Mesenchymal stem cell (in vitro differentiated cells and primary cell): ENCODE data around the gene PPIH.
A peak's percentile ranks its signal among the peaks of the same experiment; 100 is the strongest.
"Not testable (repeated sequence)": the region's sequence is repeated elsewhere in the genome, so short reads cannot be mapped to it uniquely, and the experiment has no call there.

Experiments
- DNase-seq: peaks from one replicate; pipeline ENCODE4 v3.0.0-alpha.2; 2013
- H2AFZ ChIP-seq: one replicate; pipeline ENCODE4 v1.6.1; 2013; ENCODE audit warnings: low read depth, mild to moderate bottlenecking, control low read depth, inconsistent platforms, low read length, moderate library complexity
- H2AK5ac ChIP-seq: 2 replicates; pipeline ENCODE4 v1.6.1; 2013; ENCODE audit warnings: low read length, moderate library complexity, mild to moderate bottlenecking, inconsistent platforms; ENCODE audit not compliant: severe bottlenecking
- H2BK120ac ChIP-seq: one replicate; pipeline ENCODE4 v1.6.1; 2013; ENCODE audit warnings: low read depth, mild to moderate bottlenecking, inconsistent platforms, low read length, moderate library complexity
- H2BK12ac ChIP-seq, 2 experiments: one replicate each; pipeline ENCODE4 v1.6.1; 2013; ENCODE audit warnings: inconsistent platforms in 2 of 2, low read length in 2 of 2, mild to moderate bottlenecking in 2 of 2, moderate library complexity in 2 of 2, control low read depth in 1 of 2
- H2BK15ac ChIP-seq: one replicate; pipeline ENCODE4 v1.6.1; 2013; ENCODE audit warnings: mild to moderate bottlenecking, low read depth, inconsistent platforms; ENCODE audit not compliant: poor library complexity, severe bottlenecking
- H2BK5ac ChIP-seq: 2 replicates; pipeline ENCODE4 v1.6.1; 2013; ENCODE audit warnings: low read depth, mild to moderate bottlenecking, low read length, control low read depth, inconsistent platforms; ENCODE audit not compliant: poor library complexity, severe bottlenecking
- H3K14ac ChIP-seq, 2 experiments: one replicate each; pipeline ENCODE4 v1.6.1; 2013; ENCODE audit warnings: inconsistent platforms in 2 of 2, low read length in 2 of 2, control low read depth in 1 of 2, mild to moderate bottlenecking in 1 of 2, moderate library complexity in 1 of 2
- H3K18ac ChIP-seq, 2 experiments: one replicate each; pipeline ENCODE4 v1.6.1; 2013; ENCODE audit warnings: inconsistent platforms in 2 of 2, low read length in 2 of 2, control low read depth in 1 of 2, low read depth in 1 of 2, mild to moderate bottlenecking in 1 of 2
- H3K23ac ChIP-seq, 2 experiments: one replicate each; pipeline ENCODE4 v1.6.1; 2013; ENCODE audit warnings: inconsistent platforms in 2 of 2, low read length in 2 of 2, mild to moderate bottlenecking in 2 of 2, moderate library complexity in 2 of 2, control low read depth in 1 of 2
- H3K27ac ChIP-seq: 2 replicates; pipeline ENCODE4 v1.5.1; 2013; ENCODE audit warnings: mild to moderate bottlenecking, moderate library complexity, low read length, control low read depth, inconsistent platforms; ENCODE audit not compliant: poor library complexity, severe bottlenecking
- H3K27me3 ChIP-seq, 2 experiments: 2 replicates each; pipeline versions ENCODE4 v1.6.1 to v1.7.0; 2013; ENCODE audit warnings: low read length in 2 of 2, mild to moderate bottlenecking in 2 of 2, moderate library complexity in 2 of 2, control low read depth in 1 of 2, inconsistent platforms in 1 of 2; ENCODE audit not compliant: control insufficient read depth in 1 of 2, insufficient read depth in 1 of 2
- H3K36me3 ChIP-seq, 2 experiments: 2 replicates each; pipeline versions ENCODE4 v1.6.1 to v1.7.0; 2013; ENCODE audit warnings: low read length in 2 of 2, control low read depth in 1 of 2, inconsistent platforms in 1 of 2, low read depth in 1 of 2, mild to moderate bottlenecking in 1 of 2; ENCODE audit not compliant: insufficient read depth in 2 of 2, control insufficient read depth in 1 of 2
- H3K4ac ChIP-seq, 2 experiments: one replicate each; pipeline ENCODE4 v1.6.1; 2013; ENCODE audit warnings: inconsistent platforms in 2 of 2, low read length in 2 of 2, mild to moderate bottlenecking in 2 of 2, moderate library complexity in 2 of 2, control low read depth in 1 of 2, low read depth in 1 of 2
- H3K4me1 ChIP-seq: 2 replicates; pipeline ENCODE4 v1.6.1; 2013; ENCODE audit warnings: low read depth, low read length, control low read depth; ENCODE audit not compliant: control insufficient read depth, insufficient read depth
- H3K4me2 ChIP-seq: 2 replicates; pipeline ENCODE4 v1.6.1; 2013; ENCODE audit warnings: low read length, mild to moderate bottlenecking, inconsistent platforms; ENCODE audit not compliant: poor library complexity, severe bottlenecking
- H3K4me3 ChIP-seq, 2 experiments: 2 replicates each; pipeline versions ENCODE4 v1.5.1 to v1.7.0; 2013; ENCODE audit warnings: low read length in 2 of 2, mild to moderate bottlenecking in 2 of 2, control low read depth in 1 of 2, low read depth in 1 of 2; ENCODE audit not compliant: insufficient read depth in 1 of 2
- H3K79me1 ChIP-seq: replicated peaks from 2 replicates; pipeline ENCODE4 v1.6.1; 2013; ENCODE audit warnings: mild to moderate bottlenecking, control low read depth, low read length, inconsistent platforms; ENCODE audit not compliant: poor library complexity, severe bottlenecking
- H3K9ac ChIP-seq: 2 replicates; pipeline ENCODE4 v1.7.0; 2013; ENCODE audit warnings: mild to moderate bottlenecking, low read length, moderate library complexity
- H3K9me3 ChIP-seq: 2 replicates; pipeline ENCODE4 v1.7.0; 2013; ENCODE audit warnings: mild to moderate bottlenecking, low read length; ENCODE audit not compliant: control insufficient read depth
- H4K8ac ChIP-seq: one replicate; pipeline ENCODE4 v1.6.1; 2013; ENCODE audit warnings: inconsistent platforms, mild to moderate bottlenecking, low read length, moderate library complexity
- H4K91ac ChIP-seq: one replicate; pipeline ENCODE4 v1.6.1; 2013; ENCODE audit warnings: mild to moderate bottlenecking, low read length, inconsistent platforms
- WGBS: methylation state at CpG from one replicate; pipeline ENCODE4 v1.1.7; 2013; ENCODE audit warnings: mixed read lengths; 5-methylcytosine and 5-hydroxymethylcytosine counted together

The PPIH gene

DNA sequence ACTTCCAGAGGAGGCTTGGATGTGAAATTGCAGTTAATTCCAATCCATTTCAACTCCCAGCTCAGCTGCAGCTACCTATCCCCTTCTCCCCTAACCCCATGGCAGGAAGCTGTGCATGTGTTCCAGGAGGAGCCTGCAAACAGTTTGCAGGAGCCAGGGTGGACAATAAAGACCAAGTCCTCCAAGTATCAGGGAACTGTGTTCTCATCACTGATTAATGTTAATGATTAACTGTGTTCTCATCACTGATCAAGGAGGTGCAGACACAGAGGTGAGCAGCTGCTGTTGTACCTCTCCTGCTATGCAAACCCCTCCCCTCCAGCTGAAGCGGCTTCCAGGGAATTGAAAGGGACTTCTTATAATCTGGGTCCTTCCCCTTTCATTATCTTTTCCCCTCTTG, 62.6 kb downstream of the PPIH start:
- no peak overlapping the region for H3K18ac ChIP-seq
- no peak overlapping the region for H2AK5ac ChIP-seq
- H3K4me1 ChIP-seq: peaks cover 6% of the 10 kb centered on the region
- no peak overlapping the region for H3K4me3 ChIP-seq
- H3K9ac ChIP-seq: no peak overlapping the region
- H3K27ac ChIP-seq: peak overlapping the region; percentile 12
- no peaks in the 10 kb centered on the region for H3K9me3 ChIP-seq
- no peak overlapping the region for H2AFZ ChIP-seq
- no peak overlapping the region for H2BK12ac ChIP-seq
- no peak overlapping the region for H2BK120ac ChIP-seq
- H3K23ac ChIP-seq: no peak overlapping the region
- H3K4me2 ChIP-seq: no peak overlapping the region
- no peak overlapping the region for H3K14ac ChIP-seq
- peaks cover 9 to 10% of the 10 kb centered on the region in 2 experiments for H3K36me3 ChIP-seq
- no peak overlapping the region for H4K8ac ChIP-seq
- H3K79me1 ChIP-seq: peaks cover 16% of the 10 kb centered on the region
- H3K27me3 ChIP-seq: no peaks in the 10 kb centered on the region
- H4K91ac ChIP-seq: no peak overlapping the region
- WGBS: 79% methylated on average over 1 of the region's 1 CpG
- no peak overlapping the region for H2BK5ac ChIP-seq
- H3K4ac ChIP-seq: no peak overlapping the region
- H2BK15ac ChIP-seq: no peak overlapping the region
- no peak for DNase-seq

DNA sequence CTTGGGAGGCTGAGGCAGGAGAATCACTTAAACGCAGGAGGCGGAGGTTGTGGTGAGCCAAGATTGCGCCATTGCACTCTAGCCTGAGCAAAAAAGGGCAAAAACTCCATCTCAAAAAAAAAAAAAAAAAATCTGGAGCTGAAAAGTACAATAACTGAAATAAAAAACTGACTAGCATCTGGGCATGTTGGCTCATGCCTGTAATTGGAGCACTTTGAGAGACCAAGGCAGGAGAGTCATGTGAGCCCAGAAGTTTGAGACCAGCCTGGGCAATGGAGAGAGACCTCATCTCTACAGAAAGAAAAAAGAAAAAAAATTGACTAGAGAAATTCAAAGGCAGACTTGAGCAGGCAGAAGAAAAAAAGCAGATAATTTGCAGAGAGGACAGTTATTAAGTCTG, 63.7 kb downstream of the PPIH start:
- H4K8ac ChIP-seq: no peak overlapping the region
- no peak overlapping the region for H2AK5ac ChIP-seq
- H3K27me3 ChIP-seq: no peaks in the 10 kb centered on the region
- no peak overlapping the region for H3K23ac ChIP-seq
- no peak overlapping the region for H3K4me2 ChIP-seq
- no peak for DNase-seq
- H3K36me3 ChIP-seq: peaks cover 6 to 7% of the 10 kb centered on the region in 2 experiments
- H3K27ac ChIP-seq: no peak overlapping the region
- no peak overlapping the region for H2BK15ac ChIP-seq
- H2AFZ ChIP-seq: no peak overlapping the region
- H2BK5ac ChIP-seq: no peak overlapping the region
- H2BK120ac ChIP-seq: no peak overlapping the region
- H2BK12ac ChIP-seq: no peak overlapping the region
- 100% methylated on average over 2 of the region's 3 CpGs for WGBS
- H3K4me1 ChIP-seq: peaks cover 6% of the 10 kb centered on the region
- no peak overlapping the region for H4K91ac ChIP-seq
- H3K4ac ChIP-seq: no peak overlapping the region
- H3K14ac ChIP-seq: no peak overlapping the region
- no peak overlapping the region for H3K4me3 ChIP-seq
- no peaks in the 10 kb centered on the region for H3K9me3 ChIP-seq
- H3K9ac ChIP-seq: no peak overlapping the region
- peaks cover 9% of the 10 kb centered on the region for H3K79me1 ChIP-seq
- H3K18ac ChIP-seq: no peak overlapping the region

DNA sequence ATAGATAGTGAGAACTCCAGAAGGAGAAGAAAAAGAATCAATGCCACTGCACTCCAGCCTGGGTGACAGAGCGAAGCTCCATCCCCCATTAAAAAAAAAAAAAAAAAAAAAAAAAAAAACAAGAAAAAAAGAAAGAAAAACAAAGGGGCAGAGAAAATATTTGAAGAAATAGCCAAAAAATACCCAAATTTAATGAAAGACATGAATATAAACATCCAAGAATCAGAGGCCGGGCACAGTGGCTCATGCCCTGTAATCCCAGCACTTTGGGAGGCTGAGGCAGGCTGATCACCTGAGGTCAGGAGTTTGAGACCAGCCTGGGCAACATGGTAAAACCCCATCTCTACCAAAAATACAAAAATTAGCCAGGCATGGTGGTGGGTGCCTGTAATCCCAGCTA, 64.2 kb downstream of the PPIH start:
- not testable (repeated sequence) for H3K9ac ChIP-seq, DNase-seq, H3K4ac ChIP-seq, H3K14ac ChIP-seq, H3K36me3 ChIP-seq, H3K27me3 ChIP-seq, H2BK15ac ChIP-seq, H3K23ac ChIP-seq, H2AK5ac ChIP-seq, H3K4me1 ChIP-seq, H3K4me2 ChIP-seq, H2BK5ac ChIP-seq, H3K18ac ChIP-seq, H3K4me3 ChIP-seq, H2AFZ ChIP-seq, H4K91ac ChIP-seq, H3K9me3 ChIP-seq, H3K27ac ChIP-seq, H3K79me1 ChIP-seq, H2BK120ac ChIP-seq, H4K8ac ChIP-seq, H2BK12ac ChIP-seq
- WGBS: 100% methylated on average over 1 of the region's 2 CpGs

DNA sequence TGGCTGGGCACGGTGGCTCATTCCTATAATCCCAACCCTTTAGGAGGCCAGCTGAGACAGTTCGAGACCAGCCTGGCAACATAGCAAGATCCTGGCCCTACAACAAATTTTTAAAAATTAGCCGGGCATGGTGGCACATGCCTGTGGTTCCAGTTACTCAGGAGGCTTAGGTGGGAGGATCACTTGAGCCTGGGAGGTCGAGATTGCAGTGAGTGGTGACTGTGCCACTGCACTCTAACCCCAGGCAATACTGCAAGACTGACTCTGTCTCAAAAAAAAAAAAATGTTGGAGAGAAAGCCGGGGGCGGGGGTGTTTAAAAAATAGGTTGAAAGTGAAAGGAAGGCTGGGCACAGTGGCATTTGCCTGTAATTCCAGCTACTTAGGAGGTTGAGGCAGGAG, 65.3 kb downstream of the PPIH start:
- no peak overlapping the region for H2BK120ac ChIP-seq
- no peaks in the 10 kb centered on the region for H3K36me3 ChIP-seq
- H3K27ac ChIP-seq: no peak overlapping the region
- 90% methylated on average over 5 of the region's 6 CpGs for WGBS
- no peak overlapping the region for H2BK5ac ChIP-seq
- H3K4me2 ChIP-seq: no peak overlapping the region
- H2AFZ ChIP-seq: no peak overlapping the region
- H3K4me3 ChIP-seq: no peak overlapping the region
- no peak overlapping the region for H2AK5ac ChIP-seq
- H3K18ac ChIP-seq: no peak overlapping the region
- H3K23ac ChIP-seq: no peak overlapping the region
- no peak overlapping the region for H4K91ac ChIP-seq
- H3K14ac ChIP-seq: no peak overlapping the region
- H3K4ac ChIP-seq: no peak overlapping the region
- H3K9ac ChIP-seq: no peak overlapping the region
- no peak overlapping the region for H4K8ac ChIP-seq
- no peaks in the 10 kb centered on the region for H3K9me3 ChIP-seq
- no peak for DNase-seq
- H3K27me3 ChIP-seq: no peaks in the 10 kb centered on the region
- no peak overlapping the region for H2BK12ac ChIP-seq
- H3K4me1 ChIP-seq: peaks cover 6% of the 10 kb centered on the region
- H2BK15ac ChIP-seq: no peak overlapping the region
- no peaks in the 10 kb centered on the region for H3K79me1 ChIP-seq
